ENCODE measurements around the gene KCNK5. TPM values are rescaled to one million over a fixed set of nuclear protein-coding genes. Genes with fewer than 3 reads are reported as not detected.

KCNK5 gene
- total RNA-seq, 2 experiments from 2014 or later: 25.0 to 25.9 TPM

DNA sequence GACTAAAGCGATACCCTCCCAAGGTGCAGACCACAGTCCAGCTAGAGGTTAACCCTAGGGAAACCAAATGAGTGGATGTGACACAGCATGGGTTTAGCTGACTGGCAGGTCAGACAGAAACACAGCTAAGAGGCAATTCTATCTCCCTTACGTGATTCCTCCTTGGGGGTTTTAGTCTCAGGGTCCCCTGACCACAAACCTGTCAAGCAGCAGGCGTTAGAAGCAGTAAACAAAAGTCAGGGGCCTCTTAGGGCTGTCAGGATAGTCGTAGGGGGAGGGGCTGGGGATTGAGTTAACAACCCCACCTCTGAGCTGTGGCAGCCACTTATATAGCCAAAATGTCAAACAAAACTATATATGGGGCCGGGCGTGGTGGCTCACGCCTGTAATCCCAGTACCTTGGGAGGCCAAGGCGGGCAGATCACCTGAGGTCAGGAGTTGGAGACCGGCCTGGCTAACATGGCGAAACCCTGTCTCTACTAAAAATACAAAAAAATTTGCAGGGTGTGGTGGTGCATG lies 13.6 kb downstream of the KCNK5 start:
- peaks cover 40% of the 10 kb centered on the region for H3K4me1 Mint-ChIP-seq (ENCODE audit: low read depth)
- CTCF ChIA-PET: no interaction called here
- no peak overlapping the region for H3K27ac Mint-ChIP-seq
- no peaks in the 10 kb centered on the region for H3K9me3 Mint-ChIP-seq
- H3K4me3 Mint-ChIP-seq: no peak overlapping the region
- H3K36me3 Mint-ChIP-seq (ENCODE audit: low read depth): peaks cover 71% of the 10 kb centered on the region
- no peak for ATAC-seq
- DNase-seq: no peak
- intact Hi-C loops (cut with micrococcal nuclease): no loop called here
- H3K27me3 Mint-ChIP-seq: no peaks in the 10 kb centered on the region
- TF ChIP-seq, protein P1, sequence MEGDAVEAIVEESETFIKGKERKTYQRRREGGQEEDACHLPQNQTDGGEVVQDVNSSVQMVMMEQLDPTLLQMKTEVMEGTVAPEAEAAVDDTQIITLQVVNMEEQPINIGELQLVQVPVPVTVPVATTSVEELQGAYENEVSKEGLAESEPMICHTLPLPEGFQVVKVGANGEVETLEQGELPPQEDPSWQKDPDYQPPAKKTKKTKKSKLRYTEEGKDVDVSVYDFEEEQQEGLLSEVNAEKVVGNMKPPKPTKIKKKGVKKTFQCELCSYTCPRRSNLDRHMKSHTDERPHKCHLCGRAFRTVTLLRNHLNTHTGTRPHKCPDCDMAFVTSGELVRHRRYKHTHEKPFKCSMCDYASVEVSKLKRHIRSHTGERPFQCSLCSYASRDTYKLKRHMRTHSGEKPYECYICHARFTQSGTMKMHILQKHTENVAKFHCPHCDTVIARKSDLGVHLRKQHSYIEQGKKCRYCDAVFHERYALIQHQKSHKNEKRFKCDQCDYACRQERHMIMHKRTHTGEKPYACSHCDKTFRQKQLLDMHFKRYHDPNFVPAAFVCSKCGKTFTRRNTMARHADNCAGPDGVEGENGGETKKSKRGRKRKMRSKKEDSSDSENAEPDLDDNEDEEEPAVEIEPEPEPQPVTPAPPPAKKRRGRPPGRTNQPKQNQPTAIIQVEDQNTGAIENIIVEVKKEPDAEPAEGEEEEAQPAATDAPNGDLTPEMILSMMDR (IDR thresholded peaks at IDR 0.05): no peak
- POLR2A ChIA-PET: no interaction called here

DNA sequence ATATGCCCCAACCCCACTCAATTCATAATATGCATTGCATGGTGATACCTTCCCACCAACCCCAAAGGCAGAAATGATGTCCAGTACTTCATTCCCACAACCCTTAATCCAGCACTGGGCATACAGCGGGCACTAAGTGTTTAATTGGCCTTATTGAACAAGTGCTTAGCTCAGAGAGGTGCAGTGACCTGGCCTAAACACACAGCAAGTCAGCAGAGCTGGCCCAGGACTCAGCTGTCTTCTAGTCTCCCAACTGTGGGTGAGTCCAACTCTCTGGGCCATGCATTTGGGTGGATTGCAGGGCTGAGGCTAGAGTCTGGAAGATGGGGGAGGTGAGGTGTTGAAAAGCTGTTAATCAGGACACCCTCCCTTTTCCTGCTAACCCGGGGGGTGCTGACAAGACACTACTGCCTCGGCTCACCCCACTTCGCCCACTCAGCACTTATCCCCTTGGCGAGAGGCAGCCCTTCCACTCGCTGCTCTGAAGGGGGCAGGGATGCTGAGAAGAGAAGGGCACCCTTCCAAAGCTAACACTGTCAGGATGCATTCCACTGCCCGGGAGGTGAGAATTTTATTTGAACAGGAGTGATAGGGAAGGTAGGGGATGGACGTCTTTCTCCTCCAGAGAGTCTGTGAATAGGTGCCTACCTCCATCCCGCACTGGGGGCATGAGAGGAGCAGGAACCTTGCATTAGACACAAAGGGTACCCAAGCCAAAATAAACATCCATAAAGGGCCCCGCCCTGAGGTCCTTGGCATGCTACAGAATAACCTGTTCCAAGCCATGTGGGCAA lies 14.2 kb downstream of the KCNK5 start:
- Mint-ChIP-seq H3K36me3 (ENCODE audit: low read depth) (peaks cover 71% of the 10 kb centered on the region), H3K9me3 (no peaks in the 10 kb centered on the region), H3K4me3 (no peak overlapping the region), H3K27me3 (no peaks in the 10 kb centered on the region), H3K27ac (no peak overlapping the region), H3K4me1 (ENCODE audit: low read depth) (peaks cover 41% of the 10 kb centered on the region)
- DNase-seq (no peak), ATAC-seq (no peak)
- ChIA-PET CTCF (no interaction called here), POLR2A (no interaction called here)
- intact Hi-C loops (cut with micrococcal nuclease): no loop called here
- TF ChIP-seq, protein P1 (IDR thresholded peaks at IDR 0.05): no peak

DNA sequence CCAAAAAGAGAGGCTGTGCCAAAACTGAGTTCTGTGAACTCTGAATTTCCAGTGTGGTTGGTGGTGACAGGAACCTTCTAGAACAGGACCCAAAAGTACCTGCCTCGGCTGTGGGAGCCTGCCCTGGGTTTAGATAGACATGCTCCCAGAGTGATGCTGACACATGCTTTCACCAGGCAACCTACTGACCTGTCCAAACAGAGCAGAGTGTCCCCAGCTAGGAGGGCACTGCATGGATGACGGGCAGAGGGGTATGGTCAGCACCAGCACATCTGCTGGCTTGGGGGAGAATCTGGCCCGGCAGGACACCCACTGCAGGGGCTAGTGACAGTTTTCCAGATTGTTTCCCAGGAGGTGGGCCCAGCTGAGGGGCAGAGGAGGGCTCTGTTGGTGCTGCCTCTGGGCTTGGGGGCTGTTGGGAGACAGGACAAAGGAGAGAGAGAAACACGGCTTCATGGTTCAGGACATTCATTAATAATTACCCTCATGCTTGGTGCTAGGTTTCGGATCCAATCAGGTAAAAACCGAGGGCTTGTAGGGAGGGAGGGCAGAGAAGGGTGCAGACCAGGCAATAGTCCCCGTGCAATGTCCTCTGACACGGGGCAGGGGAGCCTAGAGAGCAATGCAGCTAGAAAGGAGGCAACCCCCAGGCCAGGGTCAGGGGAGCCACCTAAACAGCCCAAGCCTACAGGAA lies 15.0 kb downstream of the KCNK5 start:
- H3K27me3 Mint-ChIP-seq: no peaks in the 10 kb centered on the region
- intact Hi-C loops (cut with micrococcal nuclease): no loop called here
- no peak overlapping the region for H3K4me3 Mint-ChIP-seq
- H3K9me3 Mint-ChIP-seq: no peaks in the 10 kb centered on the region
- H3K4me1 Mint-ChIP-seq (ENCODE audit: low read depth): peaks cover 43% of the 10 kb centered on the region
- ChIA-PET CTCF (no interaction called here), POLR2A (no interaction called here)
- TF ChIP-seq, protein P1 (IDR thresholded peaks at IDR 0.05): no peak
- H3K27ac Mint-ChIP-seq: no peak overlapping the region
- peaks cover 65% of the 10 kb centered on the region for H3K36me3 Mint-ChIP-seq (ENCODE audit: low read depth)
- ATAC-seq: no peak
- DNase-seq: no peak

DNA sequence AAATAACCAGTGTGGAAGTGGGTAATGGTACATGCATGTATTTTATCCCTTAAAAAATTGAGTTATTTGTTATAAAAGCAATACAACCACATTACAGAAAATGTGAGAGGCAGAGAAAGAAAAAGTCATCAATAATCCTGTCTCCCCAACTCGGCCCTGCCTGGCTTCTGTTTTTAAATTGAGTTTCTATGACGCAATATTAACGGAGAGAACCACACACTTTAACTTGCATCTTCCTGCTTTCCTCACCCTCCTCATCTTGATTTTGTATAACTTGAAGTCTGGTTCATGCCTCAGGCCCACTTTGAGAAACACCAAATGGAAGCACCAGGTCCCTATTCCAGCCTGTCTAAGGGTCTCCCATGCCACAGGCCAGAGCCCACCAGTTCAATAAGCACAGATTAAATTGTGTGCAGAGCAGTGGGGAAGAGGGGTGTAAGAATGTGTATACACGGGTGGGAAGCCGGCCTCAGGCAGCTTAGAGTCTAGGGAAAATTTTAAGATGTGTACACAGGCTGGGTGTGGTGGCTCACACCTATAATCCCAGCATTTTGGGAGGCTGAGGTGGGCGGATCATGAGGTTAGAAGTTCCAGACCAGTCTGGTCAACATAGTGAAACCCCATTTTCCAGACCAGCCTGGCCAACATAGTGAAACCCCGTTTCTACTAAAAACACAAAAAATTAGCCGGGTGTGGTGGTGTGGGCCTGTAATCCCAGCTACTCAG lies 15.9 kb downstream of the KCNK5 start:
- TF ChIP-seq, protein P1 (IDR thresholded peaks at IDR 0.05): no peak
- Mint-ChIP-seq H3K4me1 (ENCODE audit: low read depth) (peaks cover 46% of the 10 kb centered on the region), H3K27me3 (no peaks in the 10 kb centered on the region), H3K36me3 (ENCODE audit: low read depth) (peaks cover 55% of the 10 kb centered on the region), H3K27ac (no peak overlapping the region), H3K4me3 (no peak overlapping the region), H3K9me3 (no peaks in the 10 kb centered on the region)
- no peak for ATAC-seq
- intact Hi-C loops (cut with micrococcal nuclease): no loop called here
- no peak for DNase-seq
- ChIA-PET POLR2A (no interaction called here), CTCF (no interaction called here)

All from activated CD8-positive, alpha-beta T cell treated with anti-CD3 and anti-CD28 coated beads for 36 hours (primary cell).